PC-3 (cell line): ENCODE data around the gene TTC23. TPM values are rescaled to one million over a fixed set of nuclear protein-coding genes. Genes with fewer than 3 reads are reported as not detected.

Experiments used
- ATAC-seq: fragments of 200-7000 bp; cut with Tn5 transposase; 2 replicates; pipeline ENCODE4 v1.9.1; 2020; ENCODE audit warnings: mild to moderate bottlenecking, moderate library complexity
- BruUV-seq: library from RNA; stranded (reverse); fragments of 400-500 nt; replicated peaks from 2 replicates; lab custom pipeline; 2021; lab: Mats Ljungman, UMichigan
- CTCF ChIA-PET: fragments of 300-600 bp; sonication (Branson Sonifier 250); formaldehyde crosslinking; loops from one replicate; lab custom pipeline; 2022; ENCODE audit warnings: antibody characterized with exemption; lab: Charles Lee
- POLR2A ChIA-PET: fragments of 300-600 bp; sonication (Branson Sonifier 250); formaldehyde crosslinking; loops from one replicate; lab custom pipeline; 2022; ENCODE audit warnings: antibody characterized with exemption; ENCODE audit not compliant: unreplicated experiment; lab: Charles Lee
- DNase-seq: peaks from one replicate; pipeline ENCODE4 v3.0.0-alpha.2; 2015
- H2AFZ ChIP-seq: fragments of 300-600 bp; sonication (generic); 2 replicates; pipeline ENCODE4 v1.6.0; 2016; ENCODE audit warnings: antibody characterized with exemption, low read length
- H3F3A ChIP-seq: fragments of 300-600 bp; sonication (generic); one replicate; pipeline ENCODE4 v1.6.0; 2017; ENCODE audit warnings: antibody characterized with exemption, low read length, control low read depth, mild to moderate bottlenecking; ENCODE audit not compliant: unreplicated experiment
- H3K27ac ChIP-seq: fragments of 300-600 bp; sonication (generic); 2 replicates; pipeline ENCODE4 v1.5.1; 2016; ENCODE audit warnings: mild to moderate bottlenecking, low read length
- H3K27me3 ChIP-seq: fragments of 300-600 bp; sonication (generic); 2 replicates; pipeline ENCODE4 v1.6.1; 2016; ENCODE audit warnings: low read length, mixed read lengths
- H3K36me3 ChIP-seq: fragments of 300-600 bp; sonication (generic); 2 replicates; pipeline ENCODE4 v1.6.1; 2016; ENCODE audit warnings: low read depth, mixed run types, low read length, mixed read lengths
- H3K4me1 ChIP-seq: fragments of 300-600 bp; sonication (generic); 2 replicates; pipeline ENCODE4 v1.5.1; 2016; ENCODE audit warnings: low read length; ENCODE audit not compliant: insufficient read depth
- H3K4me2 ChIP-seq: fragments of 300-600 bp; sonication (generic); 2 replicates; pipeline ENCODE4 v1.6.0; 2016; ENCODE audit warnings: low read length
- H3K4me3 ChIP-seq: fragments of 300-600 bp; sonication (generic); 2 replicates; pipeline ENCODE4 v1.5.1; 2016; ENCODE audit warnings: mild to moderate bottlenecking, low read length, mixed read lengths
- H3K79me2 ChIP-seq: fragments of 300-600 bp; sonication (generic); 2 replicates; pipeline ENCODE4 v1.6.1; 2017; ENCODE audit warnings: low read length, mixed read lengths
- H3K9ac ChIP-seq: fragments of 300-600 bp; sonication (generic); 2 replicates; pipeline ENCODE4 v1.6.0; 2016; ENCODE audit warnings: mild to moderate bottlenecking, low read length
- H3K9me2 ChIP-seq: fragments of 300-600 bp; sonication (generic); replicated peaks from 2 replicates; pipeline ENCODE4 v1.6.1; 2016; ENCODE audit warnings: mixed run types, low read length, mixed read lengths
- H3K9me3 ChIP-seq: fragments of 300-600 bp; sonication (generic); 2 replicates; pipeline ENCODE4 v1.6.1; 2016; ENCODE audit warnings: low read length, mixed read lengths
- H4K20me1 ChIP-seq: fragments of 300-600 bp; sonication (generic); 2 replicates; pipeline ENCODE4 v1.6.1; 2016; ENCODE audit warnings: low read length, mixed read lengths
- CTCF ChIP-seq: fragments of 300-600 bp; sonication (generic); conservative IDR thresholded peaks from 2 replicates; pipeline ENCODE4 v1.5.1; 2017; ENCODE audit warnings: antibody characterized with exemption, low read depth, mild to moderate bottlenecking, low read length
- EZH2 ChIP-seq: fragments of 300-600 bp; sonication (generic); IDR thresholded peaks from one replicate; pipeline ENCODE4 v1.6.1; 2017; ENCODE audit warnings: antibody characterized with exemption, mild to moderate bottlenecking, low read length; ENCODE audit not compliant: unreplicated experiment
- EZH2phosphoT487 ChIP-seq: fragments of 300-600 bp; sonication (generic); IDR thresholded peaks from 2 replicates; pipeline ENCODE4 v1.6.1; 2018; ENCODE audit warnings: mild to moderate bottlenecking, antibody characterized with exemption, low read length, borderline replicate concordance
- intact Hi-C: fragments of 100-400 bp; cut with micrococcal nuclease; formaldehyde crosslinking; loops from 2 replicates; pipeline ENCODE4 v1.9.0; 2023
- total RNA-seq: library from RNA; depleted of rRNA; stranded (reverse); fragments of >200 nt; gene quantifications from 2 replicates; pipeline ENCODE4 v1.2.3, GENCODE V29; 2014

The TTC23 gene
- total RNA-seq, 1 experiment from 2014 or later, result 10.4 TPM

GRCh38 chr15:99102332-99103235 lies 146.8 kb downstream of the TTC23 start:
- no peak for DNase-seq
- no peak overlapping the region for H3K4me3 ChIP-seq
- H3K4me2 ChIP-seq, result no peak overlapping the region
- no peaks in the 10 kb centered on the region for H3K9me3 ChIP-seq
- no peaks in the 10 kb centered on the region for H3F3A ChIP-seq
- ChIA-PET CTCF (no interaction called here), POLR2A (no interaction called here)
- H4K20me1 ChIP-seq, result no peaks in the 10 kb centered on the region
- ATAC-seq, result no peak
- no peak overlapping the region for H3K27ac ChIP-seq
- H3K9me2 ChIP-seq, result no peaks in the 10 kb centered on the region
- peaks cover 20% of the 10 kb centered on the region for H3K79me2 ChIP-seq
- H3K4me1 ChIP-seq, result peaks cover 13% of the 10 kb centered on the region; the same call in 1 of the 2 replicates
- TF ChIP-seq EZH2, result no peak
- no peak for TF ChIP-seq CTCF
- TF ChIP-seq EZH2phosphoT487, result no peak
- intact Hi-C loops, result no loop called here
- no peak overlapping the region for H3K9ac ChIP-seq
- H3K27me3 ChIP-seq, result no peaks in the 10 kb centered on the region
- H2AFZ ChIP-seq, result no peak overlapping the region
- no peaks in the 10 kb centered on the region for H3K36me3 ChIP-seq
- no TSS peak for BruUV-seq

GRCh38 chr15:99101501-99101900 lies 147.9 kb downstream of the TTC23 start:
- no TSS peak for BruUV-seq
- Histone ChIP-seq H2AFZ (no peak overlapping the region), H3K9ac (no peak overlapping the region), H3K9me3 (no peaks in the 10 kb centered on the region), H3K4me1 (peaks cover 3% of the 10 kb centered on the region; the same call in 1 of the 2 replicates), H3F3A (no peaks in the 10 kb centered on the region), H3K27ac (no peak overlapping the region), H3K9me2 (no peaks in the 10 kb centered on the region), H4K20me1 (no peaks in the 10 kb centered on the region), H3K4me3 (no peak overlapping the region), H3K79me2 (peaks cover 9% of the 10 kb centered on the region), H3K27me3 (no peaks in the 10 kb centered on the region), H3K36me3 (no peaks in the 10 kb centered on the region), H3K4me2 (no peak overlapping the region)
- TF ChIP-seq EZH2phosphoT487, result no peak
- TF ChIP-seq EZH2, result no peak
- no peak for TF ChIP-seq CTCF
- no peak for ATAC-seq
- CTCF ChIA-PET, result no interaction called here
- no peak for DNase-seq
- POLR2A ChIA-PET, result no interaction called here
- intact Hi-C loops, result no loop called here
